GM18951 (cell line): ENCODE measurements around the gene RTP2.

ENCODE experiments used
- POLR2A ChIP-seq: IDR thresholded peaks from 4 replicates; pipeline ENCODE4 v1.6.1; 2011; ENCODE audit warnings: mild to moderate bottlenecking; ENCODE audit not compliant: insufficient read length, insufficient read depth; ENCODE audit errors: extremely low read depth
- in situ Hi-C: fragments of 300-500 bp; cut with MboI; formaldehyde crosslinking; loops from one replicate; pipeline ENCODE4 v1.12.0; 2022; ENCODE audit warnings: low sequenced_read_pairs, mixed read lengths, inconsistent platforms; ENCODE audit not compliant: unreplicated experiment

The RTP2 gene

DNA sequence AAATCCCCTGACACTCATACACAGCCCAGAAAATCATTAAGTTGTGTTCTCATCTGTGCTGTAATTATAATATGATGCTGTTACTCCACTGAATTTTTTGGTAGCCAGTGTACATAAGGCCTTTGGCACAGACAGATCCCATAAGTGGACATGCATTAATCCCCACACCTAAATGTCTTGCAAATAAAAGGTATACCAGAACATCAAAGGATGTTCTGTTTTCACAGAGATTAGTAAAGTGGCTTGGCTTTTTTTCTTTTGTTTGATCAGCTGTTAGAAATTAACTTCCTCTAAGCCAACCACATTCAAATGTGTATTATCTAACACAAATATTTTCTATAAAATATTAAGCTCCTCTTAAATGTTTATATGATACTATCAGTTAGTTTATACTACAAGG is 34.8 kb downstream of the RTP2 start:
- no peak for TF ChIP-seq POLR2A
- in situ Hi-C loops: no loop called here

GRCh38 chr3:187665764-187666402 is 36.5 kb downstream of the RTP2 start:
- TF ChIP-seq POLR2A: no peak
- in situ Hi-C loops: no loop called here

- no peak for TF ChIP-seq POLR2A
Observed at GRCh38 chr3:187665010-187665409, 37.3 kb downstream of the RTP2 start.

GRCh38 chr3:187662848-187663409 is 39.4 kb downstream of the RTP2 start:
- TF ChIP-seq POLR2A: no peak

More at GRCh38 chr3:187665010-187665409, 37.3 kb downstream of the RTP2 start:
- in situ Hi-C loops: no loop called here

DNA sequence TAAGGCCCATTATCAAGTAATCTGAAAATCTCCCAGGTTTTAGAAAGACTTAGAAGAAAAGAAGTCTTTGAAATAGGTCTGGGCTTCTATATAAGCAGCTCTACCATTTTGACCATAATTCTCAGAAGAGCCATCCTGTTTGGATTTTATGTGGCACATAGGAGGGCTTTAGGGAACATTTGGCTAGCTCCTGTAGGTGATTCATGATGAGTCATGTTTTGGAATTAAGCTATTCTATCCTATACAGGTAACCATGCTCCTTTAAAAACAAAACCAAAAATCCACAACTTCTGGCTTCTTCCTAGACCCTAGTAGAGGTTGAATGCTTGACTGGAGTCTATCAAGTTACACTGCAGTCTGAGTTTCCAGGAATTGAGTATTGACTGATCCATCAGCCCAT is 41.1 kb downstream of the RTP2 start:
- TF ChIP-seq POLR2A: no peak
- in situ Hi-C loops: no loop called here

More at GRCh38 chr3:187662848-187663409, 39.4 kb downstream of the RTP2 start:
- in situ Hi-C loops: no loop called here

GRCh38 chr3:187651282-187651681 is 51.1 kb downstream of the RTP2 start:
- in situ Hi-C loops: no loop called here
- TF ChIP-seq POLR2A: no peak
